KMS-11 (cell line): ENCODE measurements around the gene LRRC4C.

ENCODE experiments used
- H2AFZ ChIP-seq: fragments of 200-600 bp; sonication (generic); 2 replicates; pipeline ENCODE4 v1.6.1; 2016; ENCODE audit warnings: antibody characterized with exemption, mixed run types, low read depth
- H3K27ac ChIP-seq: fragments of 200-600 bp; sonication (generic); 2 replicates; pipeline ENCODE4 v1.6.1; 2016; ENCODE audit warnings: mild to moderate bottlenecking, mixed run types
- H3K27me3 ChIP-seq: fragments of 200-600 bp; sonication (generic); 2 replicates; pipeline ENCODE4 v1.6.1; 2017; ENCODE audit warnings: mild to moderate bottlenecking, low read depth, mixed run types, moderate library complexity; ENCODE audit not compliant: insufficient read depth
- H3K36me3 ChIP-seq: fragments of 200-600 bp; sonication (generic); 2 replicates; pipeline ENCODE4 v1.6.1; 2017; ENCODE audit warnings: mild to moderate bottlenecking, mixed run types; ENCODE audit not compliant: insufficient read depth
- H3K4me1 ChIP-seq: fragments of 200-600 bp; sonication (generic); 2 replicates; pipeline ENCODE4 v1.6.1; 2016; ENCODE audit warnings: mild to moderate bottlenecking, low read depth, mixed run types; ENCODE audit not compliant: poor library complexity, severe bottlenecking
- H3K4me2 ChIP-seq: fragments of 200-600 bp; sonication (generic); 2 replicates; pipeline ENCODE4 v1.7.0; 2016; ENCODE audit warnings: mild to moderate bottlenecking, mixed run types
- H3K4me3 ChIP-seq: fragments of 200-600 bp; sonication (generic); IDR thresholded peaks from 2 replicates; pipeline ENCODE4 v1.6.1; 2017; ENCODE audit warnings: low read depth, low read length, mixed read lengths; ENCODE audit not compliant: insufficient read depth
- H3K79me2 ChIP-seq: fragments of 200-600 bp; sonication (generic); 2 replicates; pipeline ENCODE4 v1.6.1; 2016; ENCODE audit warnings: low read depth, mixed run types; ENCODE audit not compliant: insufficient read depth
- H3K9ac ChIP-seq: fragments of 200-600 bp; sonication (generic); 2 replicates; pipeline ENCODE4 v1.6.1; 2016; ENCODE audit warnings: mild to moderate bottlenecking, mixed run types
- H4K20me1 ChIP-seq: fragments of 200-600 bp; sonication (generic); 2 replicates; pipeline ENCODE4 v1.6.1; 2016; ENCODE audit warnings: mild to moderate bottlenecking, mixed run types; ENCODE audit not compliant: insufficient read depth
- CTCF ChIP-seq: fragments of 200-600 bp; sonication (generic); conservative IDR thresholded peaks from 2 replicates; pipeline ENCODE4 v1.6.1; 2017; ENCODE audit warnings: low read depth, mild to moderate bottlenecking, antibody characterized with exemption, low read length, moderate library complexity, mixed read lengths

LRRC4C gene

GRCh38 chr11:41457216-41458014, 2.0 kb downstream of the LRRC4C start:
- no peaks in the 10 kb centered on the region for H3K36me3 ChIP-seq
- H2AFZ ChIP-seq, result no peak overlapping the region
- no peak overlapping the region for H3K27ac ChIP-seq
- TF ChIP-seq CTCF, result no peak
- no peaks in the 10 kb centered on the region for H3K27me3 ChIP-seq
- H3K9ac ChIP-seq, result no peak overlapping the region
- H3K4me3 ChIP-seq, result no peak overlapping the region
- H3K4me1 ChIP-seq, result no peaks in the 10 kb centered on the region
- H3K79me2 ChIP-seq, result no peaks in the 10 kb centered on the region
- no peaks in the 10 kb centered on the region for H4K20me1 ChIP-seq
- H3K4me2 ChIP-seq, result no peak overlapping the region

GRCh38 chr11:41456269-41456668, 3.2 kb downstream of the LRRC4C start:
- H2AFZ ChIP-seq, result no peak overlapping the region
- TF ChIP-seq CTCF, result no peak
- H3K9ac ChIP-seq, result no peak overlapping the region
- H3K36me3 ChIP-seq, result no peaks in the 10 kb centered on the region
- no peaks in the 10 kb centered on the region for H3K27me3 ChIP-seq
- H3K4me2 ChIP-seq, result no peak overlapping the region
- H3K79me2 ChIP-seq, result no peaks in the 10 kb centered on the region
- no peak overlapping the region for H3K27ac ChIP-seq
- no peaks in the 10 kb centered on the region for H3K4me1 ChIP-seq
- H3K4me3 ChIP-seq, result no peak overlapping the region
- no peaks in the 10 kb centered on the region for H4K20me1 ChIP-seq

- no peaks in the 10 kb centered on the region for H3K4me1 ChIP-seq
- no peak overlapping the region for H3K9ac ChIP-seq
- H3K27ac ChIP-seq, result no peak overlapping the region
- no peak for TF ChIP-seq CTCF
- H3K36me3 ChIP-seq, result no peaks in the 10 kb centered on the region
- H3K4me2 ChIP-seq, result no peak overlapping the region
- no peaks in the 10 kb centered on the region for H3K79me2 ChIP-seq
- no peak overlapping the region for H3K4me3 ChIP-seq
- no peak overlapping the region for H2AFZ ChIP-seq
- H3K27me3 ChIP-seq, result no peaks in the 10 kb centered on the region
- H4K20me1 ChIP-seq, result no peaks in the 10 kb centered on the region
Measured at GRCh38 chr11:41451011-41451410, 8.4 kb downstream of the LRRC4C start.

GRCh38 chr11:41449483-41450050, 9.9 kb downstream of the LRRC4C start:
- Histone ChIP-seq H4K20me1 (no peaks in the 10 kb centered on the region), H3K36me3 (no peaks in the 10 kb centered on the region), H3K9ac (no peak overlapping the region), H3K79me2 (no peaks in the 10 kb centered on the region), H3K27me3 (no peaks in the 10 kb centered on the region), H3K4me2 (no peak overlapping the region), H2AFZ (no peak overlapping the region), H3K27ac (no peak overlapping the region), H3K4me1 (no peaks in the 10 kb centered on the region), H3K4me3 (no peak overlapping the region)
- no peak for TF ChIP-seq CTCF
